Stimulated activated CD4-positive, alpha-beta T cell treated with anti-CD3 and anti-CD28 coated beads, Interleukin-12 subunit alpha, Interleukin-12 subunit beta, amount 100 ng/mL, for 24 hours (primary cell): ENCODE measurements around the gene ZNF283.
"Not testable (repeated sequence)": the region's sequence is repeated elsewhere in the genome, so short reads cannot be mapped to it uniquely, and the experiment has no call there.

Experiments used
- DNase-seq, 2 experiments: peaks; one replicate each; pipeline ENCODE4 v3.0.0-alpha.2; 2020; ENCODE audit warnings: low read depth in 2 of 2

Gene ZNF283

GRCh38 chr19:43799502-43800142 is 27.5 kb upstream of the ZNF283 start:
- DNase-seq = no peak

GRCh38 chr19:43802216-43802951 is 24.7 kb upstream of the ZNF283 start, which contains the start of gene LYPD5:
Gene LYPD5 (minus strand): TSS chr19:43802447. CDS start chr19:43802380, 67 bp downstream.
- DNase-seq = no peak

- DNase-seq = no peak
Measured at GRCh38 chr19:43804432-43804831, 22.7 kb upstream of the ZNF283 start.

- not testable (repeated sequence) for DNase-seq
Measured at GRCh38 chr19:43806401-43806800, 20.7 kb upstream of the ZNF283 start.

- DNase-seq = no peak
Measured at GRCh38 chr19:43806848-43807247, 20.3 kb upstream of the ZNF283 start.

GRCh38 chr19:43807651-43808050 is 19.5 kb upstream of the ZNF283 start:
- DNase-seq = no peak

- DNase-seq = no peak
Measured at GRCh38 chr19:43809762-43810696, 17.1 kb upstream of the ZNF283 start.

GRCh38 chr19:43811837-43812236 is 15.3 kb upstream of the ZNF283 start:
- no peak for DNase-seq

GRCh38 chr19:43812259-43812658 is 14.9 kb upstream of the ZNF283 start:
- DNase-seq = no peak

- DNase-seq = no peak
Measured at GRCh38 chr19:43812688-43813087, 14.4 kb upstream of the ZNF283 start.

GRCh38 chr19:43814663-43815352 is 12.3 kb upstream of the ZNF283 start:
- DNase-seq = no peak

GRCh38 chr19:43817454-43817853 is 9.7 kb upstream of the ZNF283 start:
- DNase-seq = not testable (repeated sequence)

- DNase-seq = no peak
Measured at GRCh38 chr19:43818500-43818899, 8.6 kb upstream of the ZNF283 start.

- peak; percentile 24 to 38 for DNase-seq
Measured at GRCh38 chr19:43820098-43820883, 6.8 kb upstream of the ZNF283 start.

- no peak for DNase-seq
Measured at GRCh38 chr19:43820884-43821215, 6.3 kb upstream of the ZNF283 start.

GRCh38 chr19:43823856-43824255 is 3.3 kb upstream of the ZNF283 start:
- not testable (repeated sequence) for DNase-seq

GRCh38 chr19:43824572-43824971 is 2.5 kb upstream of the ZNF283 start:
- DNase-seq = not testable (repeated sequence)

- no peak for DNase-seq
Measured at GRCh38 chr19:43839139-43839538, 12.0 kb downstream of the ZNF283 start.

GRCh38 chr19:43842007-43842406 is 14.9 kb downstream of the ZNF283 start:
- DNase-seq = no peak

GRCh38 chr19:43847246-43847645 is 20.1 kb downstream of the ZNF283 start:
- no peak for DNase-seq

- no peak for DNase-seq
Measured at GRCh38 chr19:43847884-43848283, 20.8 kb downstream of the ZNF283 start.
